Upper lobe of left lung (tissue), 4 donors: Measurements from ENCODE around the gene MYO7A.

Experiments
- EP300 ChIP-seq, 4 donors: sonication (generic); formaldehyde crosslinking; IDR thresholded peaks; one replicate each; pipeline ENCODE4 v1.5.1; 2017; ENCODE audit warnings: antibody characterized with exemption in 4 of 4, control low read depth in 2 of 4
- POLR2A ChIP-seq, 4 donors: fragments of 450-650 bp; IDR thresholded peaks; one replicate each; pipeline ENCODE4 v1.5.1; 2016 to 2017; ENCODE audit warnings: antibody characterized with exemption in 4 of 4, mild to moderate bottlenecking in 2 of 4
- POLR2AphosphoS5 ChIP-seq, 2 donors: sonication (generic); formaldehyde crosslinking; IDR thresholded peaks; one replicate each; pipeline ENCODE4 v1.5.1; 2017; ENCODE audit warnings: antibody characterized with exemption in 2 of 2
- TF ChIP-seq, protein P1 (sequence below), 6 experiments: fragments of 450-650 bp in 4 of 6; fragments of 200-600 bp in 2 of 6; sonication (generic) in 2 of 6; IDR thresholded peaks; one replicate each; pipeline ENCODE4 v1.5.1; 2016 to 2019; ENCODE audit warnings: antibody characterized with exemption in 6 of 6

DNA sequence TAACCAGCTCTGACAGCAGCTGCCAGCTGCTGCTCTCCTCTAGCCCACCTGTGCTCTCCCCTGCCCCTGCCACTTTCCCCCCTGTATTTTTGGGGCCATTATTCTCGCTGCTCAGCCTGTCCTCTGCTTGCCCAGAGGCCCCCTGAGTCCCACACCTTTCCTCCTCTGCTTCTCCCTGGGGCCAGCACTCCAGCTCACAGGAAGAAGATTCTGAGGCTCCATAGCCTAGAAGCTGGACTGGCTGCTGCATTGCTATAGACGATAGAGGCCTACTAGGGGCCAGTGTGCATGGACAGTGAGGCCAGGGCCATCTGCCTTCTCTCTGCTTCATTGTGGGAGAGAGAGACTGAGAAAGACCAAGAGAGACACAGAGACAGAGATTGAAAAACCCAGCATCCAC, 24.7 kb upstream of the MYO7A start:
- TF ChIP-seq, protein P1, sequence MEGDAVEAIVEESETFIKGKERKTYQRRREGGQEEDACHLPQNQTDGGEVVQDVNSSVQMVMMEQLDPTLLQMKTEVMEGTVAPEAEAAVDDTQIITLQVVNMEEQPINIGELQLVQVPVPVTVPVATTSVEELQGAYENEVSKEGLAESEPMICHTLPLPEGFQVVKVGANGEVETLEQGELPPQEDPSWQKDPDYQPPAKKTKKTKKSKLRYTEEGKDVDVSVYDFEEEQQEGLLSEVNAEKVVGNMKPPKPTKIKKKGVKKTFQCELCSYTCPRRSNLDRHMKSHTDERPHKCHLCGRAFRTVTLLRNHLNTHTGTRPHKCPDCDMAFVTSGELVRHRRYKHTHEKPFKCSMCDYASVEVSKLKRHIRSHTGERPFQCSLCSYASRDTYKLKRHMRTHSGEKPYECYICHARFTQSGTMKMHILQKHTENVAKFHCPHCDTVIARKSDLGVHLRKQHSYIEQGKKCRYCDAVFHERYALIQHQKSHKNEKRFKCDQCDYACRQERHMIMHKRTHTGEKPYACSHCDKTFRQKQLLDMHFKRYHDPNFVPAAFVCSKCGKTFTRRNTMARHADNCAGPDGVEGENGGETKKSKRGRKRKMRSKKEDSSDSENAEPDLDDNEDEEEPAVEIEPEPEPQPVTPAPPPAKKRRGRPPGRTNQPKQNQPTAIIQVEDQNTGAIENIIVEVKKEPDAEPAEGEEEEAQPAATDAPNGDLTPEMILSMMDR (IDR thresholded peaks at IDR 0.05) = no peak
- TF ChIP-seq POLR2AphosphoS5 (IDR thresholded peaks at IDR 0.05) (no peak), POLR2A (IDR thresholded peaks at IDR 0.05) (no peak), EP300 (IDR thresholded peaks at IDR 0.05) (no peak)
